Prostate gland (tissue), 2 donors: ENCODE measurements around the gene BRCA2.

Source experiments
- POLR2A ChIP-seq: fragments of 450-650 bp; IDR thresholded peaks from one replicate; pipeline ENCODE4 v1.6.1; 2016; ENCODE audit warnings: antibody characterized with exemption, mild to moderate bottlenecking
- POLR2AphosphoS5 ChIP-seq: sonication (generic); formaldehyde crosslinking; IDR thresholded peaks from one replicate; pipeline ENCODE4 v1.6.1; 2017; ENCODE audit warnings: antibody characterized with exemption
- TF ChIP-seq, protein P1 (sequence below), 4 experiments: fragments of 200-600 bp in 2 of 4; fragments of 450-650 bp in 2 of 4; sonication (generic) in 2 of 4; IDR thresholded peaks; 1 replicate in 3 of 4; 2 replicates in 1 of 4; pipeline ENCODE4 v1.5.1; 2016 to 2019; ENCODE audit warnings: antibody characterized with exemption in 4 of 4, mild to moderate bottlenecking in 2 of 4, moderate library complexity in 2 of 4

DNA sequence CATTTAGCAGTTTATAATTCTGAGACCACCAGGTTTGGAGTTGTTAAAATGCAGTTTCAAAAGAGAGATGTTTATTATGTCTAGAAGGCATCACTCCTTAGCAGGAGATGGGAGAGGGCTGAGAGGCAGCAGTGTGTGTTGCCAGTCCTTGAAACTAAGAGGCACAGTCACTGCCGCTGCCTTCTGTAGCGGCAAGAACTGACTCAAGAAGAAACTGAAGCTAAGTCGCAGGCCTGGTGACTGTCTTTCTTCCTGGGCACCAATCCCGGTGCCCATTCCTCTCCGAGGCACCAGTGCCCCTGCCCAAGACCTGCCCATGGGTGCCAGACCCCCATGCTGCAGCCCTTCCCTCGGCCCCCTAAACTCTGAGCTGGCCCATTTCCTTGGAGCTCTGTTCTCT, 92.5 kb downstream of the BRCA2 start:
- TF ChIP-seq, protein P1, sequence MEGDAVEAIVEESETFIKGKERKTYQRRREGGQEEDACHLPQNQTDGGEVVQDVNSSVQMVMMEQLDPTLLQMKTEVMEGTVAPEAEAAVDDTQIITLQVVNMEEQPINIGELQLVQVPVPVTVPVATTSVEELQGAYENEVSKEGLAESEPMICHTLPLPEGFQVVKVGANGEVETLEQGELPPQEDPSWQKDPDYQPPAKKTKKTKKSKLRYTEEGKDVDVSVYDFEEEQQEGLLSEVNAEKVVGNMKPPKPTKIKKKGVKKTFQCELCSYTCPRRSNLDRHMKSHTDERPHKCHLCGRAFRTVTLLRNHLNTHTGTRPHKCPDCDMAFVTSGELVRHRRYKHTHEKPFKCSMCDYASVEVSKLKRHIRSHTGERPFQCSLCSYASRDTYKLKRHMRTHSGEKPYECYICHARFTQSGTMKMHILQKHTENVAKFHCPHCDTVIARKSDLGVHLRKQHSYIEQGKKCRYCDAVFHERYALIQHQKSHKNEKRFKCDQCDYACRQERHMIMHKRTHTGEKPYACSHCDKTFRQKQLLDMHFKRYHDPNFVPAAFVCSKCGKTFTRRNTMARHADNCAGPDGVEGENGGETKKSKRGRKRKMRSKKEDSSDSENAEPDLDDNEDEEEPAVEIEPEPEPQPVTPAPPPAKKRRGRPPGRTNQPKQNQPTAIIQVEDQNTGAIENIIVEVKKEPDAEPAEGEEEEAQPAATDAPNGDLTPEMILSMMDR (IDR thresholded peaks at IDR 0.05) = no peak
- TF ChIP-seq POLR2A (no peak), POLR2AphosphoS5 (no peak)
